GM23248 (cell line): ENCODE results near the gene AEBP1. TPM values are rescaled to one million over a fixed set of nuclear protein-coding genes. Genes with fewer than 3 reads are reported as not detected.
A peak's percentile ranks its signal among the peaks of the same experiment; 100 is the strongest.

Source experiments
- DNase-seq: peaks from one replicate; pipeline ENCODE4 v3.0.0-alpha.2; 2015
- H2AFZ ChIP-seq: fragments of 200-600 bp; sonication (generic); 2 replicates; pipeline ENCODE4 v1.6.1; 2016; ENCODE audit warnings: antibody characterized with exemption
- H3F3A ChIP-seq: fragments of 200-600 bp; sonication (generic); 2 replicates; pipeline ENCODE4 v1.6.1; 2016; ENCODE audit warnings: mild to moderate bottlenecking, antibody characterized with exemption, mixed run types; ENCODE audit not compliant: insufficient read depth
- H3K27ac ChIP-seq: fragments of 200-600 bp; sonication (generic); 2 replicates; pipeline ENCODE4 v1.5.1; 2016; ENCODE audit warnings: mild to moderate bottlenecking
- H3K27me3 ChIP-seq: fragments of 200-600 bp; sonication (generic); replicated peaks from 2 replicates; pipeline ENCODE4 v1.6.1; 2016; ENCODE audit warnings: mild to moderate bottlenecking; ENCODE audit not compliant: insufficient read depth
- H3K36me3 ChIP-seq: fragments of 200-600 bp; sonication (generic); 2 replicates; pipeline ENCODE4 v1.6.1; 2016; ENCODE audit warnings: low read depth, mild to moderate bottlenecking
- H3K4me1 ChIP-seq: fragments of 200-600 bp; sonication (generic); 2 replicates; pipeline ENCODE4 v1.6.1; 2016; ENCODE audit warnings: mild to moderate bottlenecking; ENCODE audit not compliant: insufficient read depth
- H3K4me2 ChIP-seq: fragments of 200-600 bp; sonication (generic); one replicate; pipeline ENCODE4 v1.6.1; 2016; ENCODE audit warnings: mild to moderate bottlenecking; ENCODE audit not compliant: unreplicated experiment
- H3K4me3 ChIP-seq: fragments of 200-600 bp; sonication (generic); 2 replicates; pipeline ENCODE4 v1.5.1; 2016; ENCODE audit warnings: mild to moderate bottlenecking
- H3K79me2 ChIP-seq: fragments of 200-600 bp; sonication (generic); 2 replicates; pipeline ENCODE4 v1.6.1; 2016; ENCODE audit warnings: mild to moderate bottlenecking; ENCODE audit not compliant: insufficient read depth
- H3K9ac ChIP-seq: fragments of 200-600 bp; sonication (generic); 2 replicates; pipeline ENCODE4 v1.6.1; 2016; ENCODE audit warnings: mild to moderate bottlenecking
- H3K9me2 ChIP-seq: fragments of 200-600 bp; sonication (generic); 2 replicates; pipeline ENCODE4 v1.6.1; 2016; ENCODE audit warnings: mixed run types, mild to moderate bottlenecking, moderate library complexity; ENCODE audit not compliant: insufficient read depth
- H3K9me3 ChIP-seq: fragments of 200-600 bp; sonication (generic); one replicate; pipeline ENCODE4 v1.6.1; 2017; ENCODE audit warnings: low read depth
- H4K20me1 ChIP-seq: fragments of 200-600 bp; sonication (generic); 2 replicates; pipeline ENCODE4 v1.6.0; 2016; ENCODE audit not compliant: insufficient read depth
- EZH2 ChIP-seq: fragments of 200-600 bp; sonication (generic); IDR thresholded peaks from 2 replicates; pipeline ENCODE4 v1.6.1; 2018; ENCODE audit warnings: antibody characterized with exemption, mild to moderate bottlenecking; ENCODE audit not compliant: insufficient read depth, poor library complexity, severe bottlenecking
- EZH2phosphoT487 ChIP-seq: fragments of 200-600 bp; sonication (generic); IDR thresholded peaks from 2 replicates; pipeline ENCODE4 v1.6.1; 2018; ENCODE audit warnings: antibody characterized with exemption, moderate library complexity, mild to moderate bottlenecking, low read depth; ENCODE audit not compliant: insufficient read depth
- WGBS, 2 experiments: methylation state at CpG; one replicate each; pipeline ENCODE4 v1.1.6; 2015 to 2017; ENCODE audit warnings: low lambda C conversion rate in 2 of 2, low coverage in 1 of 2; ENCODE audit errors: missing lambda C conversion rate in 2 of 2; 5-methylcytosine and 5-hydroxymethylcytosine counted together
- in situ Hi-C: fragments of 300-500 bp; cut with MboI; formaldehyde crosslinking; loops from 2 replicates; pipeline ENCODE4 v1.15.0; 2020
- polyA plus RNA-seq: library from polyadenylated mRNA; unstranded; fragments of >200 nt; fragmentation: Nextera tagmentation; extraction: Ambion mirVana; gene quantifications from 2 replicates; pipeline ENCODE4 v1.2.1, GENCODE V29; 2016
- total RNA-seq: library from RNA; depleted of rRNA; stranded (reverse); fragments of >200 nt; shearing (Covaris generic); gene quantifications from 2 replicates; pipeline ENCODE4 v1.2.3, GENCODE V29; 2014

The AEBP1 gene
- total and polyA plus RNA-seq, 2 experiments from 2014 or later = 46.6 to 53.0 TPM

- Histone ChIP-seq H3K4me1 (peaks cover 36% of the 10 kb centered on the region), H3K9me2 (no peaks in the 10 kb centered on the region), H3K9me3 (no peaks in the 10 kb centered on the region), H3K27me3 (no peaks in the 10 kb centered on the region), H3K9ac (peak overlapping the region; percentile 68), H3K4me3 (no peak overlapping the region), H3F3A (peaks cover 65% of the 10 kb centered on the region), H3K79me2 (no peaks in the 10 kb centered on the region), H4K20me1 (no peaks in the 10 kb centered on the region), H3K4me2 (no peak overlapping the region), H2AFZ (no peak overlapping the region), H3K36me3 (no peaks in the 10 kb centered on the region; the same call in 1 of the 2 replicates), H3K27ac (peak overlapping the region; percentile 69)
- in situ Hi-C loops = loop anchor here (10.0 kb wide), 1 partner anchor 122 kb away; no protein-coding TSS in a partner anchor
- 31 to 33% methylated on average over 12 of the region's 12 CpGs for WGBS, 2 experiments
- peak; percentile 92 for DNase-seq
- TF ChIP-seq EZH2phosphoT487 = no peak
- no peak for TF ChIP-seq EZH2
These were observed 31.5 kb upstream of the AEBP1 start for GRCh38 chr7:44072364-44073231.

GRCh38 chr7:44073664-44074348, 30.3 kb upstream of the AEBP1 start:
- H4K20me1 ChIP-seq = no peaks in the 10 kb centered on the region
- 37 to 50% methylated on average over 21 to 26 of the region's 26 CpGs for WGBS, 2 experiments
- no peak for TF ChIP-seq EZH2
- TF ChIP-seq EZH2phosphoT487 = no peak
- H3K9ac ChIP-seq = peak overlapping the region; percentile 68
- no peaks in the 10 kb centered on the region for H3K9me3 ChIP-seq
- DNase-seq = peak; percentile 86
- H3F3A ChIP-seq = peaks cover 59% of the 10 kb centered on the region
- 0 out of 2 replicates have a peak overlapping the region, but pooled peaks have one; percentile 26 for H3K4me3 ChIP-seq
- in situ Hi-C loops = loop anchor here (10.0 kb wide), 1 partner anchor 121 kb away; no protein-coding TSS in a partner anchor
- no peak overlapping the region for H2AFZ ChIP-seq
- H3K27ac ChIP-seq = peak overlapping the region; percentile 69
- no peaks in the 10 kb centered on the region for H3K27me3 ChIP-seq
- H3K79me2 ChIP-seq = no peaks in the 10 kb centered on the region; the same call in 1 of the 2 replicates
- H3K36me3 ChIP-seq = no peaks in the 10 kb centered on the region; the same call in 1 of the 2 replicates
- H3K4me1 ChIP-seq = peaks cover 36% of the 10 kb centered on the region
- H3K4me2 ChIP-seq = peak overlapping the region; percentile 51
- no peaks in the 10 kb centered on the region for H3K9me2 ChIP-seq

- peak overlapping the region; percentile 69 for H3K27ac ChIP-seq
- no peaks in the 10 kb centered on the region for H3K9me3 ChIP-seq
- peaks cover 54% of the 10 kb centered on the region for H3F3A ChIP-seq
- H3K4me3 ChIP-seq = no peak overlapping the region
- H3K4me1 ChIP-seq = peaks cover 36% of the 10 kb centered on the region
- H3K4me2 ChIP-seq = no peak overlapping the region
- H3K36me3 ChIP-seq = no peaks in the 10 kb centered on the region; the same call in 1 of the 2 replicates
- 94 to 95% methylated on average over 13 of the region's 13 CpGs for WGBS, 2 experiments
- H3K9ac ChIP-seq = peak overlapping the region; percentile 68
- H2AFZ ChIP-seq = no peak overlapping the region
- DNase-seq = no peak
- no peak for TF ChIP-seq EZH2
- no peak for TF ChIP-seq EZH2phosphoT487
- H3K9me2 ChIP-seq = no peaks in the 10 kb centered on the region
- H3K79me2 ChIP-seq = no peaks in the 10 kb centered on the region; the same call in 1 of the 2 replicates
- no peaks in the 10 kb centered on the region for H3K27me3 ChIP-seq
- in situ Hi-C loops = loop anchor here (10.0 kb wide), 1 partner anchor 120 kb away; no protein-coding TSS in a partner anchor
- no peaks in the 10 kb centered on the region for H4K20me1 ChIP-seq
These were observed 29.8 kb upstream of the AEBP1 start for GRCh38 chr7:44074349-44074695.
